ENCODE measurements around the gene PCBP4. TPM values are rescaled to one million over a fixed set of nuclear protein-coding genes. Genes with fewer than 3 reads are reported as not detected.

Gene PCBP4
- total RNA-seq, 4 donors from 2014 or later, result 22.4 to 382 (median 63.6) TPM

DNA sequence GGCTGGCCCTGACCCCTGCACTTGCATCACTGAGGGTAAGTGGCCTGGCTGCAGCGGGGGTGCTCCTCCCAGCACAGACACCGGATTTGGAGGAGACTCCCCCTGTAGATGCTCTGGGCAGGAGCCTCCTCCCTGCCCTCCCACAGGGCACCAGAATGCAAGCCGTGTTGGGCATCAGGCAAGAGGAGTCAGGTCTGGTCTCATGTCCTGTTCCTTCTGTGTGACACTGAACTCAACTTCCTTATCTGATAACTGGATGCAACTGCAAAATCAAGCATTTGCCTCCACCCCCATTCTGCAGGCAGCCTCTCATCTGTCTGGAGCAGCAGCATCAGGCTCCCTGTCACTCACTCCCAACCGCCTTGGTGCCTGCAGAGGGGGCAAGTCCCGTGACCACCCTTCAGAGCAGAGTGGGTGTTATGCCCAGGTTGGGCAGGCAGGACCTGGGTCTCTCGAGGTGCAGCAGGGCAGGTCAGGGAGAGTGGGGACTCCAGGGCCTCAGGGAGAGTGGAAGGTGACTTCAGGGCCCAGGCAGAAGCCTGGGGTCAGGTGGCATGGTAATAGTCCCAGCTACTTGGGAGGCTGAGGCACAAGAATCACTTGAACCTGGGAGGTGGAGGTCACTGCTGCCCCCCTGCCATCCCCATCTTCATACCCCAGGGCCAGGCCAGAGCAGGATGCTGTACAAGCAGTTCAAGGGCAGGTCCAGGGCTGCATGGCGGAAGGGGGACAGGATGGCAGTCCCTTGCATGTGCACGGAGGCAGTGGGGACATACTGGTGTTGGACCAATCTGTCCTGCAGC lies 39.0 kb upstream of the PCBP4 start:
- Histone ChIP-seq H3K27ac (no peak overlapping the region), H3K36me3 (no peaks in the 10 kb centered on the region), H3K4me3 (no peak overlapping the region), H3K9me3 (no peaks in the 10 kb centered on the region), H3K4me1 (peaks cover 0 to 15% (median 6%) of the 10 kb centered on the region in 4 donors), H3K27me3 (no peaks in the 10 kb centered on the region)
- TF ChIP-seq, protein P1, sequence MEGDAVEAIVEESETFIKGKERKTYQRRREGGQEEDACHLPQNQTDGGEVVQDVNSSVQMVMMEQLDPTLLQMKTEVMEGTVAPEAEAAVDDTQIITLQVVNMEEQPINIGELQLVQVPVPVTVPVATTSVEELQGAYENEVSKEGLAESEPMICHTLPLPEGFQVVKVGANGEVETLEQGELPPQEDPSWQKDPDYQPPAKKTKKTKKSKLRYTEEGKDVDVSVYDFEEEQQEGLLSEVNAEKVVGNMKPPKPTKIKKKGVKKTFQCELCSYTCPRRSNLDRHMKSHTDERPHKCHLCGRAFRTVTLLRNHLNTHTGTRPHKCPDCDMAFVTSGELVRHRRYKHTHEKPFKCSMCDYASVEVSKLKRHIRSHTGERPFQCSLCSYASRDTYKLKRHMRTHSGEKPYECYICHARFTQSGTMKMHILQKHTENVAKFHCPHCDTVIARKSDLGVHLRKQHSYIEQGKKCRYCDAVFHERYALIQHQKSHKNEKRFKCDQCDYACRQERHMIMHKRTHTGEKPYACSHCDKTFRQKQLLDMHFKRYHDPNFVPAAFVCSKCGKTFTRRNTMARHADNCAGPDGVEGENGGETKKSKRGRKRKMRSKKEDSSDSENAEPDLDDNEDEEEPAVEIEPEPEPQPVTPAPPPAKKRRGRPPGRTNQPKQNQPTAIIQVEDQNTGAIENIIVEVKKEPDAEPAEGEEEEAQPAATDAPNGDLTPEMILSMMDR (IDR thresholded peaks at IDR 0.05), result no peak
- TF ChIP-seq POLR2AphosphoS5 (IDR thresholded peaks at IDR 0.05), result no peak
- TF ChIP-seq EP300 (IDR thresholded peaks at IDR 0.05; ENCODE audit: low read depth), result no peak
- TF ChIP-seq POLR2A (IDR thresholded peaks at IDR 0.05), result no peak
- in situ Hi-C loops (cut with MboI; ENCODE audit: low pct_ligation_motif_present in 1 of 4, low pct_unique_long_range_greater_than_20kb in 1 of 4, low sequenced_read_pairs in 3 of 4), result loop anchor here in 3 of 4 donors (10.0 to 25.0 kb wide), 2 partner anchors 49 to 331 kb away; partner anchors contain the start of gene DUSP7 (in 1 of the 3)
- intact Hi-C loops (cut with DNase I; ENCODE audit: low total_unique reads), result loop anchor here (10.0 kb wide), 1 partner anchor 49 kb away; the partner anchor contains the start of gene DUSP7
- 65% methylated on average over 8 of the region's 8 CpGs; no CpG with 5 or more reads in 1 of the 2 donors for WGBS, 2 donors (ENCODE audit: low coverage in 1 of 2)
- DNase-seq, result no peak

DNA sequence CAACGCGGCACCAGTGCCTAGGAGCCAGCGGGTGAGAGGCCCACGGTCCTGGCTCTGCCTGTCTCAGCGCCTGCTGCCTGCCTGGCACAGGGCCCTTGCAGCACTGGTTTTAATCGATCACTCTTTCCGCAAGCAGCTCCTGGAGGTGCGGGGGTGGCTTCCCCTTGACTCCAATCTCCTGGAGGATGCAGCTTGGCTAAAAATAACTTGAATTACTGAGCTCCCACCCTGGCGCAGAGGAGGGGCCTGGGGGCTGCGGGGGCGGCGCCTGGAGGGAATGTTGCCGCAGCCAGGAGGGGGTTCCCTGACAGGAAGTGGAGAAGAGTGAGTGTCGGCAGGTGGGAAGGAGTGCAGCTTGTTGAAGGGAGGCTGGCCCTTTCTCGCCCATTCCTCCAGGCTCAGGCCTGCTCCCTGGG lies 38.3 kb upstream of the PCBP4 start:
- intact Hi-C loops (cut with DNase I; ENCODE audit: low total_unique reads) (loop anchor here (10.0 kb wide), 1 partner anchor 49 kb away; the partner anchor contains the start of gene DUSP7), in situ Hi-C loops (cut with MboI; ENCODE audit: low pct_ligation_motif_present in 1 of 4, low pct_unique_long_range_greater_than_20kb in 1 of 4, low sequenced_read_pairs in 3 of 4) (loop anchor here in 3 of 4 donors (10.0 to 25.0 kb wide), 2 partner anchors 49 to 332 kb away; partner anchors contain the start of gene DUSP7 (in 1 of the 3))
- Histone ChIP-seq H3K27me3 (no peaks in the 10 kb centered on the region), H3K36me3 (no peaks in the 10 kb centered on the region), H3K27ac (no peak overlapping the region), H3K9me3 (no peaks in the 10 kb centered on the region), H3K4me3 (no peak overlapping the region), H3K4me1 (peaks cover 0 to 15% (median 6%) of the 10 kb centered on the region in 4 donors)
- TF ChIP-seq, protein P1 (IDR thresholded peaks at IDR 0.05), result no peak
- TF ChIP-seq EP300 (IDR thresholded peaks at IDR 0.05; ENCODE audit: low read depth), result no peak
- no peak for TF ChIP-seq POLR2A (IDR thresholded peaks at IDR 0.05)
- no peak for TF ChIP-seq POLR2AphosphoS5 (IDR thresholded peaks at IDR 0.05)
- 44% methylated on average over 15 of the region's 15 CpGs; no CpG with 5 or more reads in 1 of the 2 donors for WGBS, 2 donors (ENCODE audit: low coverage in 1 of 2)
- no peak for DNase-seq

DNA sequence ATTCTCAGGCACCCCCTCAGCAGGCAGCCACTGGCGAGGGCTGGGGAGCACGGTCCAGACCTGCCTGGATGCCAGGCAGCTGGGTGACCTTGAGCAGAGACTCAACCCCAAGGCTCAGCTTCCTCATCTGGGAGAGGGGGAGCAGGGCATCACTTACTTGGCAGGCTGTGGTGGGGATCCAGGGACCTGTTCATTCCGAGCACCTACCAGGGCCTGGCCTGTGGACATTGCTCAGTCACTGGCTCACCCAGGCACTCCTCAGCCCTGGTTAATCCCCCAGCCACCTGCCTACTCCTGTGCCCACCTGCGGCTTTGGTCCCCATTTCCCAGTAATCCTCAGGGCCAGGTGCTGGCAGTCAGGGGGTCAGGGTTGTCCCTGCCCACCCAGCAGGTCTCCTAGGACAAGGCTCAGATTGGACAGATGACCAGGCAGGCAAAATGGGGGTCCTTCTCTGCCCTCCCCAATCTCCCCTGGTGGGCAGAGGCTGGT lies 37.7 kb upstream of the PCBP4 start:
- in situ Hi-C loops (cut with MboI; ENCODE audit: low pct_ligation_motif_present in 1 of 4, low pct_unique_long_range_greater_than_20kb in 1 of 4, low sequenced_read_pairs in 3 of 4), result loop anchor here (5.0 to 25.0 kb wide), 4 partner anchors 50 to 332 kb away; partner anchors contain the start of gene DUSP7 (in 1 of the 4)
- 94% methylated on average over 4 of the region's 4 CpGs; no CpG with 5 or more reads in 1 of the 2 donors for WGBS, 2 donors (ENCODE audit: low coverage in 1 of 2)

More for the DNA sequence above, 37.7 kb upstream of the PCBP4 start:
- H3K9me3 ChIP-seq, result no peaks in the 10 kb centered on the region
- H3K36me3 ChIP-seq, result no peaks in the 10 kb centered on the region
- peaks cover 0 to 15% (median 6%) of the 10 kb centered on the region in 4 donors for H3K4me1 ChIP-seq
- H3K27me3 ChIP-seq, result no peaks in the 10 kb centered on the region
- H3K27ac ChIP-seq, result no peak overlapping the region
- no peak overlapping the region for H3K4me3 ChIP-seq
- intact Hi-C loops (cut with DNase I; ENCODE audit: low total_unique reads), result loop anchor here (5.0 to 10.0 kb wide), 2 partner anchors 50 to 137 kb away; partner anchors contain the start of gene DUSP7
- no peak for DNase-seq
- TF ChIP-seq POLR2A (IDR thresholded peaks at IDR 0.05) (no peak), POLR2AphosphoS5 (IDR thresholded peaks at IDR 0.05) (no peak), EP300 (IDR thresholded peaks at IDR 0.05; ENCODE audit: low read depth) (no peak)
- TF ChIP-seq, protein P1 (IDR thresholded peaks at IDR 0.05), result no peak

All from transverse colon (tissue), 4 donors.